ENCODE results near the gene MEGF6.

DNA sequence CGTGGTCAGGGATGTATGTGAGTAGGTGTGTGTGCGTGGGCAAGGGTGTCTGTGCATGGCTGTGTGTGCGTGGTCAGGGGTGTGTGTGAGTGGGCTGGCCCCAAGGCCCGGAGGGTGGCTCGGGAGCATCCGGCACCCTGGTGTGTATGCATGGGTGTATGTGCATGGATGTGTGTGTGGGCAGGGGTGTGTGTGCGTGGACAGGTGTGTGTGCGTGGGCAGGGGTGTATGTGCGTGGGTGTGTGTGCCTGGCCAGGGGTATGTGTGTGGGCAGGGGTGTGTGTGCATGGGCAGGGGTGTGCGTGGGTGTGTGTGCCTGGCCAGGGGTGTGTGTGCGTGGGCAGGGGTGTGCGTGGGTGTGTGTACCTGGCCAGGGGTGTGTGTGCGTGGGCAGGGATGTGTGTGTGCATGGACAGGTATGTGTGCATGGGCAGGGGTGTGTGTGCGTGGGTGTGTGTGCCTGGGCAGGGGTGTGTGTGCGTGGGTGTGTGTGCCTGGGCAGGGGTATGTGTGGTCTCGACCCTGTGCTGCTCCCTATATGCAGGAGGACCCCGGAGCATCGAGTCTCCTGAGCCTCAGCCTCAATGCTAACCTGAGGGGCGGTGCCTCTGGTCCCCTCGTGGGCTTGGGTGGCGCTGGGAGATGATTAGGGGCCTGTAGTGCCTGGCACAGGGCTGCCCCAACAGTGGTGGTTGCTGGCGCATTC, 140.5 kb downstream of the MEGF6 start:
- TF ChIP-seq POLR2A (IDR thresholded peaks at IDR 0.05) = no peak
- TF ChIP-seq, protein P1, sequence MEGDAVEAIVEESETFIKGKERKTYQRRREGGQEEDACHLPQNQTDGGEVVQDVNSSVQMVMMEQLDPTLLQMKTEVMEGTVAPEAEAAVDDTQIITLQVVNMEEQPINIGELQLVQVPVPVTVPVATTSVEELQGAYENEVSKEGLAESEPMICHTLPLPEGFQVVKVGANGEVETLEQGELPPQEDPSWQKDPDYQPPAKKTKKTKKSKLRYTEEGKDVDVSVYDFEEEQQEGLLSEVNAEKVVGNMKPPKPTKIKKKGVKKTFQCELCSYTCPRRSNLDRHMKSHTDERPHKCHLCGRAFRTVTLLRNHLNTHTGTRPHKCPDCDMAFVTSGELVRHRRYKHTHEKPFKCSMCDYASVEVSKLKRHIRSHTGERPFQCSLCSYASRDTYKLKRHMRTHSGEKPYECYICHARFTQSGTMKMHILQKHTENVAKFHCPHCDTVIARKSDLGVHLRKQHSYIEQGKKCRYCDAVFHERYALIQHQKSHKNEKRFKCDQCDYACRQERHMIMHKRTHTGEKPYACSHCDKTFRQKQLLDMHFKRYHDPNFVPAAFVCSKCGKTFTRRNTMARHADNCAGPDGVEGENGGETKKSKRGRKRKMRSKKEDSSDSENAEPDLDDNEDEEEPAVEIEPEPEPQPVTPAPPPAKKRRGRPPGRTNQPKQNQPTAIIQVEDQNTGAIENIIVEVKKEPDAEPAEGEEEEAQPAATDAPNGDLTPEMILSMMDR (IDR thresholded peaks at IDR 0.05) = no peak
- no peak for TF ChIP-seq POLR2AphosphoS5 (IDR thresholded peaks at IDR 0.05)
